HG02981 (cell line): ENCODE measurements around the gene ANGPT4.
"Not testable (repeated sequence)": the region's sequence is repeated elsewhere in the genome, so short reads cannot be mapped to it uniquely, and the experiment has no call there.

ENCODE experiments used
- ATAC-seq: cut with Tn5 transposase; IDR thresholded peaks from one replicate; pipeline ENCODE4 v1.9.1; 2021; ENCODE audit warnings: mild to moderate bottlenecking, moderate library complexity; ENCODE audit not compliant: unreplicated experiment

The ANGPT4 gene

GRCh38 chr20:909641-910040 lies 6.5 kb downstream of the ANGPT4 start:
- no peak for ATAC-seq

GRCh38 chr20:906703-907270 lies 9.3 kb downstream of the ANGPT4 start:
- no peak for ATAC-seq

- no peak for ATAC-seq
Observed at GRCh38 chr20:906001-906520, 10.1 kb downstream of the ANGPT4 start.

GRCh38 chr20:905396-905961 lies 10.7 kb downstream of the ANGPT4 start:
- no peak for ATAC-seq

- no peak for ATAC-seq
Observed at GRCh38 chr20:904039-904545, 12.0 kb downstream of the ANGPT4 start.

- ATAC-seq: not testable (repeated sequence)
Observed at GRCh38 chr20:897436-897835, 18.7 kb downstream of the ANGPT4 start.

- ATAC-seq: no peak
Observed at GRCh38 chr20:896501-897025, 19.6 kb downstream of the ANGPT4 start.

- ATAC-seq: not testable (repeated sequence)
Observed at GRCh38 chr20:892371-892770, 23.8 kb downstream of the ANGPT4 start.

- ATAC-seq: no peak
Observed at GRCh38 chr20:891706-892080, 24.4 kb downstream of the ANGPT4 start.

- ATAC-seq: no peak
Observed at GRCh38 chr20:891058-891705, 25.0 kb downstream of the ANGPT4 start.

GRCh38 chr20:890666-891057 lies 25.5 kb downstream of the ANGPT4 start:
- ATAC-seq: no peak

GRCh38 chr20:889932-890463 lies 26.1 kb downstream of the ANGPT4 start:
- no peak for ATAC-seq

- no peak for ATAC-seq
Observed at GRCh38 chr20:889106-889505, 27.0 kb downstream of the ANGPT4 start.

- ATAC-seq: no peak
Observed at GRCh38 chr20:888057-888456, 28.1 kb downstream of the ANGPT4 start.

GRCh38 chr20:887137-887536 lies 29.0 kb downstream of the ANGPT4 start:
- no peak for ATAC-seq

- no peak for ATAC-seq
Observed at GRCh38 chr20:884983-885952, 30.9 kb downstream of the ANGPT4 start.

GRCh38 chr20:881783-882144 lies 34.4 kb downstream of the ANGPT4 start:
- ATAC-seq: no peak

- ATAC-seq: no peak
Observed at GRCh38 chr20:881051-881782, 34.9 kb downstream of the ANGPT4 start.

GRCh38 chr20:879626-880025 lies 36.5 kb downstream of the ANGPT4 start:
- no peak for ATAC-seq
